ENCODE data around the gene NAA80. TPM values are rescaled to one million over a fixed set of nuclear protein-coding genes. Genes with fewer than 3 reads are reported as not detected.

Gene NAA80
- total RNA-seq, 4 donors from 2014 or later, result 12.6 to 24.3 (median 15.9) TPM

- TF ChIP-seq CTCF (IDR thresholded peaks at IDR 0.05) (peak in 1 of 5 experiments; percentile 43), EP300 (IDR thresholded peaks at IDR 0.05) (peak; percentile 92 to 98), POLR2A (IDR thresholded peaks at IDR 0.05) (peak; percentile 70 to 75)
- no peaks in the 10 kb centered on the region for H3K27me3 ChIP-seq
- peak within 1 kb of the TSS; percentile 67 to 94 (median 85) for H3K4me3 ChIP-seq
- DNase-seq (ENCODE audit: low spot score in 2 of 2), result peak; percentile 91 to 94
- no peaks in the 10 kb centered on the region for H3K9me3 ChIP-seq
- peak within 1 kb of the TSS; percentile 58 to 93 (median 84) for H3K27ac ChIP-seq
- 0% methylated on average over 35 to 48 of the region's 67 CpGs for WGBS, 2 donors
- H3K36me3 ChIP-seq, result peaks cover 0 to 44% (median 15%) of the 10 kb centered on the region in 3 donors
- H3K4me1 ChIP-seq, result peaks cover 0 to 29% (median 14%) of the 10 kb centered on the region in 4 donors
Observed at GRCh38 chr3:50292159-50293078, 6.8 kb downstream of the NAA80 start, which contains the start of gene IFRD2. Gene IFRD2, minus strand, starts transcription at chr3:50292429. Its CDS starts 155 bp downstream, at chr3:50292274.

GRCh38 chr3:50290161-50290641 is 9.0 kb downstream of the NAA80 start:
- Histone ChIP-seq H3K4me1 (peaks cover 0 to 29% (median 14%) of the 10 kb centered on the region in 4 donors), H3K36me3 (peaks cover 0 to 46% (median 15%) of the 10 kb centered on the region in 3 donors), H3K4me3 (no peak overlapping the region), H3K9me3 (no peaks in the 10 kb centered on the region), H3K27me3 (no peaks in the 10 kb centered on the region), H3K27ac (no peak overlapping the region)
- WGBS, 2 donors, result 87 to 90% methylated on average over 14 to 16 of the region's 16 CpGs
- DNase-seq (ENCODE audit: low spot score in 2 of 2), result no peak
- TF ChIP-seq CTCF (IDR thresholded peaks at IDR 0.05), result no peak

GRCh38 chr3:50289130-50289529 is 10.1 kb downstream of the NAA80 start:
- no peak overlapping the region for H3K27ac ChIP-seq
- no peak for DNase-seq (ENCODE audit: low spot score in 2 of 2)

GRCh38 chr3:50288387-50289007 is 10.7 kb downstream of the NAA80 start:
- Histone ChIP-seq H3K9me3 (no peaks in the 10 kb centered on the region), H3K27me3 (no peaks in the 10 kb centered on the region), H3K36me3 (peaks cover 0 to 46% (median 15%) of the 10 kb centered on the region in 3 donors), H3K4me3 (no peak overlapping the region), H3K27ac (no peak overlapping the region), H3K4me1 (peaks cover 0 to 29% (median 14%) of the 10 kb centered on the region in 4 donors)
- no peak for DNase-seq (ENCODE audit: low spot score in 2 of 2)
- 92 to 94% methylated on average over 23 of the region's 23 CpGs for WGBS, 2 donors
- TF ChIP-seq CTCF (IDR thresholded peaks at IDR 0.05), result no peak
- TF ChIP-seq POLR2A (IDR thresholded peaks at IDR 0.05), result no peak
- TF ChIP-seq EP300 (IDR thresholded peaks at IDR 0.05), result no peak

More at GRCh38 chr3:50289130-50289529, 10.1 kb downstream of the NAA80 start:
- no peaks in the 10 kb centered on the region for H3K9me3 ChIP-seq
- 94 to 96% methylated on average over 6 of the region's 6 CpGs for WGBS, 2 donors
- H3K4me3 ChIP-seq, result no peak overlapping the region
- peaks cover 0 to 46% (median 15%) of the 10 kb centered on the region in 3 donors for H3K36me3 ChIP-seq
- H3K27me3 ChIP-seq, result no peaks in the 10 kb centered on the region
- H3K4me1 ChIP-seq, result peaks cover 0 to 29% (median 14%) of the 10 kb centered on the region in 4 donors
- TF ChIP-seq CTCF (IDR thresholded peaks at IDR 0.05) (no peak), POLR2A (IDR thresholded peaks at IDR 0.05) (no peak), EP300 (IDR thresholded peaks at IDR 0.05) (no peak)
